HG03378 (cell line): ENCODE measurements around the gene SLC34A3.
"Not testable (repeated sequence)": the region's sequence is repeated elsewhere in the genome, so short reads cannot be mapped to it uniquely, and the experiment has no call there.

Experiments
- ATAC-seq: cut with Tn5 transposase; IDR thresholded peaks from one replicate; pipeline ENCODE4 v1.9.1; 2021; ENCODE audit warnings: mild to moderate bottlenecking, moderate library complexity; ENCODE audit not compliant: unreplicated experiment

Gene SLC34A3

DNA sequence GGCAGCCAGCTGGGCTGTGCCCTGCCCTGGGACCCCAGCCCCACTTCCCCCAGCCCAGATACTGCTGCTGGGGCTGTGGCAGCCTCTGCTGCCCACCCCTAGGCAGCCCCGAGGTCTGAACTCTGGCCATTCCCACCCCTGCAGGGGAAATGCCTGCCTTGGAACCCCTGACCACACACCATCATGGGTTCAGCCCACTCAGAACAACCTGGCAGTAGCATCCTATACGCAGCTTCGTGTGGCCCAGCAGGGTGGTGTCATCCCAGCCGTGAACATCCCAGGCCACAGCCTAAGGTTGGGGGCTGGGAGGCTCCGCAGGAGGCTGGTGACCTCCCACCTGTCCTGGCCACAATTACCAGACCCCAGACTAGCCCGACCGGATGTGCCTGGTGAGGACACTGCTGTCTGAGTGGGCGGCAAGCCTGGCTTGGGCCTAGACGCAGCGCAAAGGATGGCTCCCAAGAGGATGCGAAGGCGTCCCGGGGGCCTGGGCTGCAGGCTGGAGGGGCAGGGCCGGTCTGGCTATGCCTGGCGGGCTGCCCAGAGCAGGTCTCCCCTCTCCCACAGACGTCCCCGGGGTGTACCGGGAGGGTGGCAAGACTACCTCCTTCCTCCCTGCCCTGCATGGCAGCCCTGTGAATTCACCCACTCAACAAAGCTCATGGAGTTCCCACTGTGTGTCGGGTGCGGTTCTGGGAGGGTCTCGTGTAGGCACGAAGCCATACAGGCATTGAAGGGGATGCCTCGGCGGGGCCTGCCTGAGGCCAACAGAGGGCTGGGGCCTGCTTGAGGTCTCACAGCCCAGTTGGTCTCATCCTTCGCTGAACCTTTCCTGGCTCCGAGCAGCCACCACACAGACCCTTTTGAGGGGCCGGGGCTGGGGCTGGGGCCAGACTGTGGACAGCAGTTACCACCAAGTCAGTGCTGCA, 1.5 kb upstream of the SLC34A3 start:
- ATAC-seq: no peak

DNA sequence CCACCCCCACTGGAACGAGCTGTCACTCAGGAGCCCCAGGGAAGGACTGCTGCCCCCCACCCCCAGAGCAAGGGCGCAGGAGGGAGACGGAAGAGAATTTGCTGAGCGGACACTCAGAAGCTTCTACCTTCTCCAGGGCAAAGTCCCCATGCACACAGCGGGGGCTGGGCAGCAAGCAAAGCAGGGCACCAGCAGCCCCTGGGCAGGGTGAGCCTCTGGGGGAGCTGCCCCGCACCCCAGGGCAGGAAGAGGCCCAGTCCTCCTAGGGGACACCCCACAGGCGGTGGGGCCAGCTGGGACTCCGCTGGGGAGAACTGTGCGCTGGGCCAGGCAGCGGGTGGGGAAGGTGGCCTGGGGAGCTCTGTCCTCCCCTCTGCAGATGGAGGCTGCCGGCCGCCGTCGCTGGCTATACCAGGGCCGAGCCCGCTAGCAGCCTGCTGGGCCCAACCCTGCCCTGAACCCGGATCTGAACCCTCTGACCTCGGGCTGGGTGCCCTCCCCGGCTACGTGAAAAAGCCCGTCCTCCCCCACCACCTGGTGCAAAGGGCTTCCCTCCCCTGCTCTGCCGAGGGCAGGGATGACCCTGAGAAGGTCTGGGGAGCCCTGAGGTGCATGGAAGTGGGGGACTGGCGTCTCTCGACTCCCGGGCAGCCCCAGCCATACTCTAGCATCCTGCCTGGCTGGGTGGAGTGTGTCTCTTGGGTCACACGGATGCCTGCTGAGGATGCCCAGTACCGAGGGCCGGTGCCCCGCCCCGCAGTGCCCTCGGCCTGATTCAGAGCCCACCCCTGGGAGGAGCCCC, 597 bp upstream of the SLC34A3 start:
- ATAC-seq: no peak

DNA sequence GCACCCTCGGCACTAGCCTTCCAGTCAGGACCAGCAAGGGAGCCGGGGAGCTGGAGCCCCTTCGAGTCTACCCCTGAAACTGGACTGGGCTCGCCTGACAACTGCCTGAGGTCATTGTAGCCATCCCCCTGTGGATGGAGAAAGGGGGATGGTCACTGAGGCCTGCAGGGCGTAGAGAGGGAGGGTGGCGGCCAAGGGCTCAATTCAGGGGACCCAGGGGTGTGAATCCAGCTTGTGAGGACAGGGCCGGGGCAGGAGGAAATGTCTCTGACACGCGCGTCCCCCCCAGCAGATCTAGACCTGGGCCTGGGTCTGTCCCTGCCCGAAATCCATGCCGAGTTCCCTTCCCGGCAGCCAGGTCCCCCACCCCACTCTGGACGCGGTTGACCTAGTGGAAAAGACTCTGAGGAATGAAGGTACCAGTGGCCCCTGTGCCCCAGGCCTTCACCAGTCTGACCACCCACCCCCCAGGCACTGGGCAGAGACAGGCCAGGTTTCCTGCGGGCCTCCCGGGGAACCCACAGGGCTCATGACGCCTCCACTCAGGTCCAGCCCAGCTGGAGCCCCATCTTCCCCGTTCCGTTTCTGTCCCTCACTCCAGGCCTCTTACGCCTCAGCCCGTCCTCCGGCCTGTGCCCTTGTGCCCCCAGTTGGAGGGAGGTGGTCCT, 805 bp downstream of the SLC34A3 start:
- ATAC-seq: no peak

GRCh38 chr9:137232101-137232500, 1.4 kb downstream of the SLC34A3 start:
- no peak for ATAC-seq

- no peak for ATAC-seq
Measured at GRCh38 chr9:137232510-137232909, 1.8 kb downstream of the SLC34A3 start.

DNA sequence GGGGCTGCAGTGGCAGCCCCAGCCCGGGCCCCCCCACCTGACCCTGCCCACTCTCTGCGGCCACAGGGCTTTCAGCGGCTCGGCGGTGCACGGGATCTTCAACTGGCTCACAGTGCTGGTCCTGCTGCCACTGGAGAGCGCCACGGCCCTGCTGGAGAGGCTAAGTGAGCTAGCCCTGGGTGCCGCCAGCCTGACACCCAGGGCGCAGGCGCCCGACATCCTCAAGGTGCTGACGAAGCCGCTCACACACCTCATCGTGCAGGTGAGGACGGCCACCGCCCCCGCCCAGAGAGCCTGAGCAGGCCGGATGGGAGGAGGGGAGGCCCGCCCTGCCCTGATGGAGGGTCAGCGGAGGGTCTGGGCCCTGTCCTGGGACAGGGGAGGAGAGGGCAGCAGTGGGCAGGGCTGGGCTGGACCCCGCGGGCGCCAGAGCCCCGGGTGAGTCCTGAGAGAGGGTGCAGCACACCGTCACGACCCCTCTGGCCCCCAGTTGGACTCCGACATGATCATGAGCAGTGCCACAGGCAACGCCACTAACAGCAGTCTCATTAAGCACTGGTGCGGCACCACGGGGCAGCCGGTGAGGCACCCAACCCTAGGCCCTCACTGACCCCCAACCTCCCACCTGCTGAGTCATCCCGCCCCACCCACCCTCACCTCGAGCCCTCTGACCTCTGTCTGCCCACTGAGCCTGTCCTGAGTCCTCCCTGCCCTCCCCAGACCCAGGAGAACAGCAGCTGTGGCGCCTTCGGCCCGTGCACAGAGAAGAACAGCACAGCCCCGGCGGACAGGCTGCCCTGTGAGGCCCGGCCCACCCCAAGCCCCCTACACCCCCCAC, 2.7 kb downstream of the SLC34A3 start:
- ATAC-seq: no peak

GRCh38 chr9:137234055-137234697, 3.5 kb downstream of the SLC34A3 start:
- no peak for ATAC-seq

DNA sequence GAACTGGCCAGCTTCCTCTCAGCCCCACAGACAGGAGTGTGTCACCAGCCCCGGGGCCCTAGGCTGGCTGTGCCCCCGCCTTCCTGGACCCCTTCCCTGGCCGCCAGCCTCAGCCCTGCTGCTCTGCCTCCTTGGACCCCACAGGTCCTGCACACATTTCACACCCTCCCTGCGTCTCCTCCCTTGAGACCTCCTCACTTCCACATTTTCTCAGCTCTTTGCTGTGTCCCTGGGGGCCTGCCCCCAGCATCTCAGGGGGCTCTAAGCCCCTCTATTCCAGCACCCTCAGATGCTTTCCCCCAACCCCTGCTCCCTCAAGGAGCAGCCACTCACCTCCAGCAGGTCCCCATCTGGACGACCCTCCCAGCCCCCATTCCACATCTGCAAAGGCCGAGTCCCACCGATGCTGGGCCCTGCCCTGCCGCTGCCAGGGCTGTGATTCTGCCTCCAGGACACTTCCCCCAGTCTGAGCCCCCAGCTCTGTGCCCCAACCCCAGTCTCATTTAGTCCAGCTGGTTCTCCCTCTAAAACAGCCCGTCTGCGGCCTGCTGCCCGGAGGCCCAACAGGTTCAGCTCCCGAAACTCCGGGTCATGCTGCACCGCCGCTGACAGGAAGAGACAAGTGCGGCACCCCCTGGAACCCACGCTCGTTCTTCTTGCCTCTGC, 4.2 kb downstream of the SLC34A3 start:
- no peak for ATAC-seq

DNA sequence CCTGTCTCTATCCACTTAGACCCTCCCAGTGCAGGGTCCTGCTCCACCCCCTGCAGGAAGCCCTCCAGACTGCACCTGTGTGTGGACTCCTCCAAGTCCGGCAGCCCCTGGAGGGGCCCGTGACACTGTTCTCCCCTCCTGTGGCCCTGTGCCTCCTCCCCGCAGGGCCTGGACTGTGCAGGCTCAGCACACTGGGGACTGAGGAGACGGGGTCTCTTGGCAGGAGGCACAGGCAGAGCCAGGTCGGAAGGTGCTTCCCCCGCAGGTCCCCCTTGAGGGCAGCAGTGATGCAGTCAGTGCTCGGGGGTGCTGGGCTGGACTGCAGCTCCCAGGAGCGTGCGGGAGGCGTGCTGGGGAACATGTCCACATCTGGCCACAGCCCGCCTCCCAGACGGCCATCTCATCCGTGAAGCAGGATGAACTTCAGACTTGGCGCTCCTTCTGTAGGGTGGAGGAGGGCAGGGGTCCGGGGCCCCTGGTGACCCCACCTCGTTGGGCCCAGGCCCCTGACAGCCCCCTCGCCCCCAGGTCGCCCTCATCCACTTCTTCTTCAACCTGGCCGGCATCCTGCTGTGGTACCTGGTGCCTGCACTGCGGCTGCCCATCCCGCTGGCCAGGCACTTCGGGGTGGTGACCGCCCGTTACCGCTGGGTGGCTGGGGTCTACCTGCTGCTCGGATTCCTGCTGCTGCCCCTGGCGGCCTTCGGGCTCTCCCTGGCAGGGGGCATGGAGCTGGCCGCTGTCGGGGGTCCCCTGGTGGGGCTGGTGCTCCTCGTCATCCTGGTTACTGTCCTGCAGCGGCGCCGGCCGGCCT, 4.9 kb downstream of the SLC34A3 start:
- no peak for ATAC-seq

DNA sequence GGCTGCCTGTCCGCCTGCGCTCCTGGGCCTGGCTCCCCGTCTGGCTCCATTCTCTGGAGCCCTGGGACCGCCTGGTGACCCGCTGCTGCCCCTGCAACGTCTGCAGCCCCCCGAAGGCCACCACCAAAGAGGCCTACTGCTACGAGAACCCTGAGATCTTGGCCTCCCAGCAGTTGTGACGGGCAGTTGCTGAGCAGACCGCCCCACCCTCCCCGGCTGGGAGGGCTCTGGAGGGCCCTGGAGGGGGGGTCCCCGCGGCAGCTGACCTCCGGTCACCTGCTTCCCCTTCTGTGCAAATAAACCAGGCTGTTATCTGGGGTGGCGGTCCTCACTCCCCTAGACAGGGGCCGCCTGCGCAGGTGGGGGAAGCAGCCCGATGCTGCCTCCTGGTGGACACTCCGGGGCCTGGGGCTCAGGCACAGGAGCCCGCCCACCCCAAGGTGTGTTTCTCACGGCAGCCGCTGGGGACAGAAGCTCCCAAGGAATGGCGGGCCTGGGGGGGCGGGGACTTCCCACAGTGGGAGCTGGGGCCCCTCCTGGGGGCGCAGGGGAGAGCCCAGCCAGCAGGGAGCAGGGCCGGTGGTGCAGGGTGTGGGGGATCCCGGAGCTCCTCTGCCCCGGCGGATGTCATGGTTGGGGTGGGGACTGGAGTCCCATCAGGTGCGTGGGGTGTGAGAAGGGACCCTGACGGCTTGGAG, 5.7 kb downstream of the SLC34A3 start:
- no peak for ATAC-seq

GRCh38 chr9:137236936-137237421, 6.3 kb downstream of the SLC34A3 start:
- no peak for ATAC-seq

- ATAC-seq: no peak
Measured at GRCh38 chr9:137237759-137238726, 7.3 kb downstream of the SLC34A3 start.

- ATAC-seq: not testable (repeated sequence)
Measured at GRCh38 chr9:137239541-137240200, 9.0 kb downstream of the SLC34A3 start.

- peak; percentile 7 for ATAC-seq
Measured at GRCh38 chr9:137240318-137240840, 9.7 kb downstream of the SLC34A3 start.

GRCh38 chr9:137240841-137241489, 10.3 kb downstream of the SLC34A3 start, which contains the start of gene TUBB4B:
Gene TUBB4B, plus strand, starts transcription at chr9:137241287. Its CDS starts 74 bp downstream, at chr9:137241361.
- peak; percentile 86 for ATAC-seq
